ENCODE measurements around the gene MED16.

GRCh38 chr19:906480-906879, 13.5 kb upstream of the MED16 start:
- TF ChIP-seq, protein P1, sequence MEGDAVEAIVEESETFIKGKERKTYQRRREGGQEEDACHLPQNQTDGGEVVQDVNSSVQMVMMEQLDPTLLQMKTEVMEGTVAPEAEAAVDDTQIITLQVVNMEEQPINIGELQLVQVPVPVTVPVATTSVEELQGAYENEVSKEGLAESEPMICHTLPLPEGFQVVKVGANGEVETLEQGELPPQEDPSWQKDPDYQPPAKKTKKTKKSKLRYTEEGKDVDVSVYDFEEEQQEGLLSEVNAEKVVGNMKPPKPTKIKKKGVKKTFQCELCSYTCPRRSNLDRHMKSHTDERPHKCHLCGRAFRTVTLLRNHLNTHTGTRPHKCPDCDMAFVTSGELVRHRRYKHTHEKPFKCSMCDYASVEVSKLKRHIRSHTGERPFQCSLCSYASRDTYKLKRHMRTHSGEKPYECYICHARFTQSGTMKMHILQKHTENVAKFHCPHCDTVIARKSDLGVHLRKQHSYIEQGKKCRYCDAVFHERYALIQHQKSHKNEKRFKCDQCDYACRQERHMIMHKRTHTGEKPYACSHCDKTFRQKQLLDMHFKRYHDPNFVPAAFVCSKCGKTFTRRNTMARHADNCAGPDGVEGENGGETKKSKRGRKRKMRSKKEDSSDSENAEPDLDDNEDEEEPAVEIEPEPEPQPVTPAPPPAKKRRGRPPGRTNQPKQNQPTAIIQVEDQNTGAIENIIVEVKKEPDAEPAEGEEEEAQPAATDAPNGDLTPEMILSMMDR (IDR thresholded peaks at IDR 0.05; ENCODE audit: borderline replicate concordance, extremely low read depth, low read length, poor library complexity, severe bottlenecking): no peak
- TF ChIP-seq EZH2 (IDR thresholded peaks at IDR 0.05; ENCODE audit: borderline replicate concordance, low read depth, low read length, severe bottlenecking): no peak
